Endothelial cell of umbilical vein (primary cell): ENCODE data around the gene IL6. TPM values are rescaled to one million over a fixed set of nuclear protein-coding genes. Genes with fewer than 3 reads are reported as not detected.

Experiments used
- BruUV-seq: library from RNA; stranded (reverse); fragments of 400-500 nt; replicated peaks from 2 replicates; lab custom pipeline; 2021; lab: Mats Ljungman, UMichigan
- CTCF ChIA-PET: fragments of 300-600, 350-600 bp; sonication (Branson Sonifier 250); formaldehyde crosslinking; loops from one replicate; lab custom pipeline; 2021; ENCODE audit warnings: antibody characterized with exemption, inconsistent platforms; lab: Charles Lee
- POLR2A ChIA-PET: fragments of 300-600, 350-600 bp; sonication (Branson Sonifier 250); formaldehyde crosslinking; loops from one replicate; lab custom pipeline; 2021; ENCODE audit warnings: antibody characterized with exemption, inconsistent platforms; lab: Charles Lee
- DNase-seq: peaks from one replicate; pipeline ENCODE4 v3.0.0-alpha.2; 2011; ENCODE audit warnings: low read depth, low spot score
- FAIRE-seq: peaks from 2 replicates; lab custom pipeline; 2011; peaks lifted over from hg19 to GRCh38; lab: Jason Lieb, UNC
- H2AFZ ChIP-seq: 2 replicates; pipeline ENCODE4 v1.6.0; 2012; ENCODE audit warnings: low read depth, low read length, control low read depth, inconsistent platforms
- H3K27ac ChIP-seq: 2 replicates; pipeline ENCODE4 v1.5.1; 2011; ENCODE audit warnings: low read depth, mild to moderate bottlenecking, control low read depth, low read length, moderate library complexity; ENCODE audit not compliant: insufficient read depth
- H3K27me3 ChIP-seq, 2 experiments: 2 replicates each; pipeline versions ENCODE4 v1.6.0 to v1.6.1; 2011; ENCODE audit warnings: low read length in 2 of 2, mixed read lengths in 1 of 2; ENCODE audit not compliant: control insufficient read depth in 2 of 2, insufficient read depth in 2 of 2
- H3K36me3 ChIP-seq, 2 experiments: 2 replicates in 1 of 2; 3 replicates in 1 of 2; pipeline ENCODE4 v1.5.1; 2011; ENCODE audit warnings: low read length in 2 of 2, mild to moderate bottlenecking in 1 of 2, moderate library complexity in 1 of 2; ENCODE audit not compliant: control insufficient read depth in 2 of 2, insufficient read depth in 2 of 2; ENCODE audit errors: extremely low read depth in 1 of 2
- H3K4me1 ChIP-seq: 3 replicates; pipeline ENCODE4 v1.5.1; 2011; ENCODE audit warnings: mild to moderate bottlenecking, low read length; ENCODE audit not compliant: control insufficient read depth, insufficient read depth; ENCODE audit errors: extremely low read depth
- H3K4me2 ChIP-seq: 2 replicates; pipeline ENCODE4 v1.6.1; 2011; ENCODE audit warnings: low read length, control low read depth, mixed read lengths; ENCODE audit not compliant: insufficient read depth
- H3K4me3 ChIP-seq, 3 experiments: fragments of 200-600 bp in 1 of 3; sonication (generic), shearing (Covaris generic) in 1 of 3; replicated peaks in 1 of 3; 2 replicates each; pipeline ENCODE4 v1.5.1; 2011 to 2016; ENCODE audit warnings: control low read depth in 3 of 3, low read length in 3 of 3, mild to moderate bottlenecking in 2 of 3, inconsistent platforms in 1 of 3, low read depth in 1 of 3, moderate library complexity in 1 of 3; ENCODE audit not compliant: insufficient read depth in 1 of 3
- H3K79me2 ChIP-seq: 2 replicates; pipeline ENCODE4 v1.6.0; 2012; ENCODE audit warnings: low read length, inconsistent platforms; ENCODE audit not compliant: control insufficient read depth, insufficient read depth
- H3K9ac ChIP-seq: replicated peaks from 2 replicates; pipeline ENCODE3; 2011; ENCODE audit warnings: low read length, control low read depth; ENCODE audit not compliant: insufficient read depth; ENCODE audit errors: extremely low read depth
- H3K9me1 ChIP-seq: replicated peaks from 3 replicates; pipeline ENCODE4 v1.6.0; 2011; ENCODE audit warnings: mild to moderate bottlenecking, low read length; ENCODE audit not compliant: control insufficient read depth, insufficient read depth; ENCODE audit errors: extremely low read depth
- H3K9me3 ChIP-seq: replicated peaks from 2 replicates; pipeline ENCODE4 v1.5.1; 2012; ENCODE audit warnings: low read length, inconsistent platforms; ENCODE audit not compliant: control insufficient read depth, insufficient read depth
- H4K20me1 ChIP-seq: replicated peaks from 2 replicates; pipeline ENCODE3; 2011; ENCODE audit warnings: mild to moderate bottlenecking, low read length; ENCODE audit not compliant: control insufficient read depth, insufficient read depth; ENCODE audit errors: extremely low read depth
- CTCF ChIP-seq, 2 donors: IDR thresholded peaks; 1 replicate in 1 of 2; 2 replicates in 1 of 2; pipeline ENCODE4 v1.5.1; 2011; ENCODE audit warnings: low read length in 2 of 2, mild to moderate bottlenecking in 2 of 2, moderate library complexity in 2 of 2, control low read depth in 1 of 2, inconsistent platforms in 1 of 2, low read depth in 1 of 2; ENCODE audit not compliant: insufficient read depth in 1 of 2; ENCODE audit errors: extremely low read depth in 1 of 2
- EZH2 ChIP-seq: IDR thresholded peaks from 2 replicates; pipeline ENCODE4 v1.6.1; 2012; ENCODE audit warnings: borderline replicate concordance, low read depth, mild to moderate bottlenecking, moderate library complexity, low read length, inconsistent platforms; ENCODE audit not compliant: severe bottlenecking
- FOS ChIP-seq: IDR thresholded peaks from 2 replicates; pipeline ENCODE4 v1.6.1; 2011; ENCODE audit warnings: mild to moderate bottlenecking, low read length, moderate library complexity, borderline replicate concordance; ENCODE audit not compliant: insufficient read depth
- GATA2 ChIP-seq: IDR thresholded peaks from 2 replicates; pipeline ENCODE4 v1.7.0; 2011; ENCODE audit warnings: low read depth, mild to moderate bottlenecking, moderate library complexity, mixed read lengths, low read length; ENCODE audit not compliant: insufficient read length, insufficient read depth
- JUN ChIP-seq: IDR thresholded peaks from 2 replicates; pipeline ENCODE4 v1.6.1; 2011; ENCODE audit warnings: borderline replicate concordance, low read depth; ENCODE audit not compliant: insufficient read length, insufficient read depth
- MAX ChIP-seq: IDR thresholded peaks from 2 replicates; pipeline ENCODE4 v1.6.1; 2011; ENCODE audit not compliant: insufficient read depth, insufficient read length
- MYC ChIP-seq: IDR thresholded peaks from one replicate; pipeline ENCODE4 v1.6.1; 2011; ENCODE audit warnings: mild to moderate bottlenecking, low read depth, low read length
- POLR2A ChIP-seq: IDR thresholded peaks from 2 replicates; pipeline ENCODE4 v1.6.1; 2012; ENCODE audit warnings: low read depth, mild to moderate bottlenecking, control low read depth, low read length
- POLR2AphosphoS5 ChIP-seq: IDR thresholded peaks from 2 replicates; pipeline ENCODE4 v1.6.1; 2012; ENCODE audit warnings: low read depth, mild to moderate bottlenecking, control low read depth, low read length, moderate library complexity; ENCODE audit not compliant: insufficient read depth
- dilution Hi-C: fragments of 300-500 bp; cut with MboI; formaldehyde crosslinking; loops from one replicate; pipeline ENCODE4 v1.15.0; 2019; ENCODE audit warnings: low sequenced_read_pairs; ENCODE audit not compliant: extremely low pct_ligation_motif_present
- intact Hi-C: fragments of 100-400 bp; cut with micrococcal nuclease; formaldehyde crosslinking; loops from one replicate; pipeline ENCODE4 v1.10.0; 2022
- polyA plus RNA-seq, 4 experiments: library from polyadenylated mRNA; depleted of rRNA in 3 of 4; stranded (reverse) in 3 of 4; unstranded in 1 of 4; fragments of >200 nt; gene quantifications; 2 replicates each; pipeline versions ENCODE4 v1.2.1 to v1.2.3, GENCODE V29; 2011 to 2012; ENCODE audit warnings: missing spikeins in 1 of 4
- total RNA-seq: library from RNA; stranded (reverse); gene quantifications from 2 replicates; pipeline ENCODE4 v1.2.3, GENCODE V29; 2021

Gene IL6
- total and polyA plus RNA-seq, 2 donors (not counting 3 experiments of a cell fraction or from before 2014, with no cell fraction given): 11.0 to 16.5 TPM

- Histone ChIP-seq H3K79me2 (no peaks in the 10 kb centered on the region), H3K9me3 (no peaks in the 10 kb centered on the region), H3K4me2 (no peak overlapping the region), H3K36me3 (no peaks in the 10 kb centered on the region), H2AFZ (no peak overlapping the region), H3K27ac (no peak overlapping the region), H3K27me3 (peaks cover 3 to 4% of the 10 kb centered on the region in 2 experiments), H3K9ac (no peak overlapping the region), H4K20me1 (no peaks in the 10 kb centered on the region), H3K4me1 (no peaks in the 10 kb centered on the region), H3K9me1 (no peaks in the 10 kb centered on the region), H3K4me3 (no peak overlapping the region)
- ChIA-PET CTCF (interaction anchor here (3.7 kb wide), 1 partner anchor 17 kb away, joined by 13 read pairs; no protein-coding TSS in a partner anchor), POLR2A (no interaction called here)
- no peak for FAIRE-seq
- no peak for TF ChIP-seq FOS
- intact Hi-C loops: no loop called here
- BruUV-seq: no TSS peak
- no peak for DNase-seq
- dilution Hi-C loops: no loop called here
Measured at GRCh38 chr7:22765609-22766008, 38.6 kb downstream of the IL6 start.

GRCh38 chr7:22771194-22771871 is 44.3 kb downstream of the IL6 start:
- Histone ChIP-seq H3K9me3 (no peaks in the 10 kb centered on the region), H3K27ac (no peak overlapping the region), H3K79me2 (no peaks in the 10 kb centered on the region), H3K4me2 (no peak overlapping the region), H3K4me3 (no peak overlapping the region), H3K27me3 (peaks cover 2 to 3% of the 10 kb centered on the region in 2 experiments), H3K36me3 (no peaks in the 10 kb centered on the region), H2AFZ (no peak overlapping the region), H3K9me1 (no peaks in the 10 kb centered on the region), H4K20me1 (no peaks in the 10 kb centered on the region), H3K4me1 (no peaks in the 10 kb centered on the region), H3K9ac (no peak overlapping the region)
- intact Hi-C loops (no loop called here), dilution Hi-C loops (no loop called here)
- POLR2A ChIA-PET: interaction anchor here (0.7 kb wide), 1 partner anchor 11 kb away, joined by 7 read pairs; no protein-coding TSS in a partner anchor
- TF ChIP-seq FOS (no peak), JUN (no peak), GATA2 (no peak), CTCF (IDR thresholded peaks at IDR 0.05; ENCODE audit: extremely low read depth in 1 of 2, insufficient read depth in 1 of 2, low read depth in 1 of 2, low read length in 2 of 2) (no peak), EZH2 (no peak), POLR2A (no peak), POLR2AphosphoS5 (no peak), MYC (no peak), MAX (no peak)
- no TSS peak for BruUV-seq
- DNase-seq (no peak), FAIRE-seq (peak; percentile 12)
- CTCF ChIA-PET: no interaction called here
